GM12865 (cell line): ENCODE measurements around the gene ERMN.

Experiments used
- DNase-seq: peaks from one replicate; pipeline ENCODE4 v3.0.0; 2010; ENCODE audit warnings: low read depth
- H3K4me3 ChIP-seq: 2 replicates; pipeline ENCODE4 v1.5.1; 2011; ENCODE audit warnings: mild to moderate bottlenecking, low read depth, low read length, control low read depth
- CTCF ChIP-seq: IDR thresholded peaks from 2 replicates; pipeline ENCODE4 v1.5.1; 2011; ENCODE audit warnings: low read length, control low read depth, low read depth, inconsistent platforms; ENCODE audit not compliant: insufficient read depth; ENCODE audit errors: missing control alignments

ERMN gene

GRCh38 chr2:157321466-157321865, 4.2 kb downstream of the ERMN start:
- no peak for TF ChIP-seq CTCF
- no peak for DNase-seq
- no peak overlapping the region for H3K4me3 ChIP-seq

GRCh38 chr2:157320409-157320808, 5.2 kb downstream of the ERMN start:
- no peak overlapping the region for H3K4me3 ChIP-seq
- no peak for TF ChIP-seq CTCF
- no peak for DNase-seq

- no peak for DNase-seq
- TF ChIP-seq CTCF, result no peak
- no peak overlapping the region for H3K4me3 ChIP-seq
Observed at GRCh38 chr2:157319795-157320194, 5.8 kb downstream of the ERMN start.

GRCh38 chr2:157318884-157319283, 6.7 kb downstream of the ERMN start:
- DNase-seq, result no peak
- TF ChIP-seq CTCF, result no peak
- no peak overlapping the region for H3K4me3 ChIP-seq

GRCh38 chr2:157315901-157316300, 9.7 kb downstream of the ERMN start:
- TF ChIP-seq CTCF, result no peak
- no peak overlapping the region for H3K4me3 ChIP-seq

GRCh38 chr2:157312866-157313486, 12.6 kb downstream of the ERMN start:
- DNase-seq, result no peak
- no peak overlapping the region for H3K4me3 ChIP-seq
- no peak for TF ChIP-seq CTCF

More at GRCh38 chr2:157315901-157316300, 9.7 kb downstream of the ERMN start:
- DNase-seq, result no peak

- no peak for TF ChIP-seq CTCF
- no peak overlapping the region for H3K4me3 ChIP-seq
- DNase-seq, result no peak
Observed at GRCh38 chr2:157311706-157312105, 13.9 kb downstream of the ERMN start.
